K562 (cell line): ENCODE data around the gene COL6A2. TPM values are rescaled to one million over a fixed set of nuclear protein-coding genes. Genes with fewer than 3 reads are reported as not detected.

Experiments used
- ARNT ChIP-seq, 2 experiments: fragments of 450-650 bp; IDR thresholded peaks; 2 replicates each; pipeline ENCODE4 v1.6.1; 2016; ENCODE audit warnings: mild to moderate bottlenecking in 1 of 2
- CEBPB ChIP-seq: fragments of 450-650 bp; IDR thresholded peaks from 2 replicates; pipeline ENCODE4 v1.6.1; 2016; ENCODE audit warnings: missing genetic modification characterization, missing compliant biosample characterization
- CEBPG ChIP-seq, 3 experiments: fragments of 200-800 bp in 1 of 3; sonication (Bioruptor generic) in 1 of 3; sonication (generic) in 1 of 3; formaldehyde crosslinking in 1 of 3; IDR thresholded peaks in 2 of 3; conservative IDR thresholded peaks in 1 of 3; 2 replicates each; pipeline versions ENCODE4 v1.6.1 to v1.8.0; 2016 to 2022; ENCODE audit warnings: missing compliant biosample characterization in 2 of 3, missing genetic modification characterization in 2 of 3, mild to moderate bottlenecking in 1 of 3, missing genetic modification reagents in 1 of 3
- SRSF7 ChIP-seq: fragments of 200-400 bp; formaldehyde crosslinking; optimal IDR thresholded peaks from 2 replicates; pipeline ENCODE3; 2017; ENCODE audit warnings: mild to moderate bottlenecking, low read depth, low read length
- TSHZ1 ChIP-seq: fragments of 250-450 bp; sonication (Bioruptor Pico); IDR thresholded peaks from 2 replicates; pipeline ENCODE4 v1.4.0; 2020; ENCODE audit warnings: mild to moderate bottlenecking, moderate library complexity
- ZNF398 ChIP-seq: fragments of 250-450 bp; sonication (Bioruptor Pico); IDR thresholded peaks from 2 replicates; pipeline ENCODE4 v1.8.0; 2021; ENCODE audit warnings: moderate library complexity, mild to moderate bottlenecking, inconsistent platforms
- polyA plus RNA-seq, 8 experiments: library from polyadenylated mRNA; depleted of rRNA in 4 of 8; stranded (reverse) in 5 of 8; unstranded in 3 of 8; fragments of >200 nt; fragmentation: Nextera tagmentation in 2 of 8; fragmentation: Illumina TruSeq in 1 of 8; extraction: Ambion mirVana in 2 of 8; extraction: Trizol in 1 of 8; gene quantifications; 2 replicates each; pipeline versions ENCODE4 v1.2.1 to v1.2.3, GENCODE V29; 2011 to 2014; ENCODE audit warnings: inconsistent platforms in 1 of 8, missing spikeins in 1 of 8
- total RNA-seq, 7 experiments: library from RNA; depleted of rRNA in 6 of 7; stranded (reverse); fragments of >200 nt in 6 of 7; fragmentation: Illumina TruSeq in 2 of 7; extraction: Trizol in 2 of 7; gene quantifications; 2 replicates each; pipeline versions ENCODE4 v1.2.1 to v1.2.3, GENCODE V29; 2011 to 2021; ENCODE audit warnings: low replicate concordance in 1 of 7

The COL6A2 gene
- total and polyA plus RNA-seq, 9 of the 15 experiments (the other 6 are each of a cell fraction or from before 2014, with no cell fraction given), result 0.07 to 1.1 (median 0.24) TPM; not detected in 3

GRCh38 chr21:46138383-46138970 is 40.6 kb downstream of the COL6A2 start (continued):
- TF ChIP-seq CEBPG (CRISPR knock-in tag; IDR thresholded peaks at IDR 0.05) (no peak), CEBPG (tag; conservative IDR thresholded peaks at IDR 0.05 in 1 of 2, IDR thresholded peaks at IDR 0.05 in 1 of 2) (no peak), CEBPB (no peak), ZNF398 (no peak), TSHZ1 (CRISPR knock-in tag) (no peak), ARNT (IDR thresholded peaks at IDR 0.05) (no peak), SRSF7 (no peak)
- TF ChIP-seq, all 486 proteins: peak for 2
